Coronary artery (tissue), 2 donors: Measurements from ENCODE around the gene SLIT3.
"Not testable (repeated sequence)": the region's sequence is repeated elsewhere in the genome, so short reads cannot be mapped to it uniquely, and the experiment has no call there.

Source experiments
- DNase-seq: peaks from one replicate; pipeline ENCODE4 v3.0.0-alpha.2; 2017; ENCODE audit warnings: low spot score
- H3K27ac ChIP-seq, 2 donors: fragments of 200-600 bp; sonication (generic); one replicate each; pipeline ENCODE4 v1.5.1; 2016 to 2019
- H3K4me3 ChIP-seq: fragments of 200-600 bp; sonication (generic); 2 replicates; pipeline ENCODE4 v1.5.1; 2016; ENCODE audit warnings: mild to moderate bottlenecking, moderate library complexity
- TF ChIP-seq, protein P1 (sequence below): fragments of 200-600 bp; sonication (generic); IDR thresholded peaks from one replicate; pipeline ENCODE4 v1.5.1; 2019; ENCODE audit warnings: antibody characterized with exemption

SLIT3 gene

DNA sequence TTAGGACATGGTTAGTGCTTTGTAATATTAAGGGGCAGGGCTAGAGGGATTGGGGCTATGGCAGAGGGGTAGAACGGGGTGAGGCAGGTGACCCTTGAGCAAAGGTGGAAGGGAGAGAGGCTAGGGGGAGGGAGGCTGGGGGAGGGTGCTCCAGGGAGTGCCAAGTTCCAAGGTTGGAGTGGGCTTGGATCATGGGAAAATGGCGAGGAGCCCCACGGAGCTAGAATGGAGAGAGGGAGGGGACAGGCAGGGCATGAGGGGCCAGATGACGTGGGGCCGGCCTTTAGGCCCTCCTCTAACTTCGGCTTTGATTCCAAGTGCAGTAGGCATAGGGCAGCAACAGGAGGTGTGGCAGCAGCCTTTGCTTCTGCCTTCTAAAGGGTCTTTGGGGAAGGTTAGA lies 550.0 kb downstream of the SLIT3 start:
- DNase-seq, result peak; percentile 54
- Histone ChIP-seq H3K27ac (no peak overlapping the region), H3K4me3 (no peak overlapping the region)
- TF ChIP-seq, protein P1, sequence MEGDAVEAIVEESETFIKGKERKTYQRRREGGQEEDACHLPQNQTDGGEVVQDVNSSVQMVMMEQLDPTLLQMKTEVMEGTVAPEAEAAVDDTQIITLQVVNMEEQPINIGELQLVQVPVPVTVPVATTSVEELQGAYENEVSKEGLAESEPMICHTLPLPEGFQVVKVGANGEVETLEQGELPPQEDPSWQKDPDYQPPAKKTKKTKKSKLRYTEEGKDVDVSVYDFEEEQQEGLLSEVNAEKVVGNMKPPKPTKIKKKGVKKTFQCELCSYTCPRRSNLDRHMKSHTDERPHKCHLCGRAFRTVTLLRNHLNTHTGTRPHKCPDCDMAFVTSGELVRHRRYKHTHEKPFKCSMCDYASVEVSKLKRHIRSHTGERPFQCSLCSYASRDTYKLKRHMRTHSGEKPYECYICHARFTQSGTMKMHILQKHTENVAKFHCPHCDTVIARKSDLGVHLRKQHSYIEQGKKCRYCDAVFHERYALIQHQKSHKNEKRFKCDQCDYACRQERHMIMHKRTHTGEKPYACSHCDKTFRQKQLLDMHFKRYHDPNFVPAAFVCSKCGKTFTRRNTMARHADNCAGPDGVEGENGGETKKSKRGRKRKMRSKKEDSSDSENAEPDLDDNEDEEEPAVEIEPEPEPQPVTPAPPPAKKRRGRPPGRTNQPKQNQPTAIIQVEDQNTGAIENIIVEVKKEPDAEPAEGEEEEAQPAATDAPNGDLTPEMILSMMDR, result no peak

DNA sequence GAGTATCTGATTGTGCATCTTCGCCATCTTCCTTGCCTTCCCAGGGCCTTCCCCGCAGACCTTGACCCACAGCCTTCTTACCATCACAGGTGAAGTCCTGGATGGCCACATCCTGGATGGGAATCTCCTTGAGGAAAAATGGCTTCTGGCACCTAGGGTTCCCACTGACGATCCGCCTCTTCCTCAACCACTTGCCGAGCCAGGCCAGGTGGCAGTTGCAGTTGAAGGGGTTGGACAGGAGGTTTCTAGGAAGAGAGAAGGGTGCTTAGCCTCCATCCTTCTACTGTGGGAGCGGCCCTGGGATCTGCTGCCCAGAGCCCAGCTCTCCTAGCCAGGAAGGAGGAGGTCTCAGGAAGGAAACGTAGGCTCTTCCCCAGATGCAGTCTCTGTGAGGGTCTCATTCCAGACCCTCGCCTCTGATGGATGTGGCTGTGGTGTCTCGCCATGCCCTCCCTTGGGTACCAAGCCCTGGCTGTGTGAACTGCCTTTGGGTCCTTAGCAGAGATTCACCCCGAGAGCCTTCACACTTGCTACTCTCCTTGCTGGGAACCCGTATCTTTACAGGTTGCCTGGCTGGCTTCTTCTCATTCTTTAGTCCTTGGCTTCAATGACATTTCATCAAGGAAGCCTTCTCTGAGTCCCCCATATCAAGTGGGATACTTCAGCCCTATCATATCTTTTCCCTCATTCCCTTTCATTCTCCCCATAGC lies 551.4 kb downstream of the SLIT3 start:
- Histone ChIP-seq H3K4me3 (no peak overlapping the region), H3K27ac (no peak overlapping the region)
- peak; percentile 61 for DNase-seq
- TF ChIP-seq, protein P1, result no peak

DNA sequence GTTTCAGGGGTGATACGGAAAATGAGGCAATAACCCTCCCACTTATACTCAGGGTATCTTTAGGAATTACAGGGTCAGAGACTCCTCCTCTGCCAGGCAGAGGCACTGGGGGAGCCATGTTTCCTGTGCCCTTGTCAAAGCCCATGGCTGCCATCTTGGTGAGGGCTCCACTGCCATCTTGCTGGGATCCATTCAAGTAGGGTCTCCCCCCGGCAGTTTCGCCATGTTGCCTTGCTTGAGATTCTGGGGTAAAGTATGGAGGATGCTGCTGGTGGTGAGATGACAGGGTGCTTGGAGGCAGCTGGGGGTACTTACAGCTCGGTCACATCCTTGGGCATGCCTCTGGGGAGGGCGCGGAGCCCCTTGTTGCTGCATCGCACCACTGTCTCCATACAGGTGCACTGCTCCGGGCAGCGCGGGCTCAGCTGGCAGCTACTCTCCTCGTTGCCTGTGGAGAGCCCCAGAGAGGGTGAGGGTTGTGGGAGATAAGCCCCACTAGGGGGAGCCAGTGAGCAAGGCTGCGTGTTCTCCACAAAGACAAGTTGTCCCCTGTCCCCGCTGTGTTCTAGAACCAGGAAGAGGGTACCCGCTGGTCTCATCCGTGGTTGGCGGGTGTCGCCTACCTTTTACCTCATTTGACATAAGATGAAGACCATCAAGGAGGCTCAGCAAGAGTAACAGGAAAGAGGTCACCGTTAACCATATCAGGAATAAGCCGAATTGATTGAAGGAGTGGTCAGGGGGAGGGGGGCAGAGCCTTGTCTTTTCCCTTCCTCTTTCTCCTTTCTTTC lies 552.8 kb downstream of the SLIT3 start:
- H3K4me3 ChIP-seq, result no peak overlapping the region
- peak; percentile 74 for DNase-seq
- H3K27ac ChIP-seq, result no peak overlapping the region
- TF ChIP-seq, protein P1, result no peak

DNA sequence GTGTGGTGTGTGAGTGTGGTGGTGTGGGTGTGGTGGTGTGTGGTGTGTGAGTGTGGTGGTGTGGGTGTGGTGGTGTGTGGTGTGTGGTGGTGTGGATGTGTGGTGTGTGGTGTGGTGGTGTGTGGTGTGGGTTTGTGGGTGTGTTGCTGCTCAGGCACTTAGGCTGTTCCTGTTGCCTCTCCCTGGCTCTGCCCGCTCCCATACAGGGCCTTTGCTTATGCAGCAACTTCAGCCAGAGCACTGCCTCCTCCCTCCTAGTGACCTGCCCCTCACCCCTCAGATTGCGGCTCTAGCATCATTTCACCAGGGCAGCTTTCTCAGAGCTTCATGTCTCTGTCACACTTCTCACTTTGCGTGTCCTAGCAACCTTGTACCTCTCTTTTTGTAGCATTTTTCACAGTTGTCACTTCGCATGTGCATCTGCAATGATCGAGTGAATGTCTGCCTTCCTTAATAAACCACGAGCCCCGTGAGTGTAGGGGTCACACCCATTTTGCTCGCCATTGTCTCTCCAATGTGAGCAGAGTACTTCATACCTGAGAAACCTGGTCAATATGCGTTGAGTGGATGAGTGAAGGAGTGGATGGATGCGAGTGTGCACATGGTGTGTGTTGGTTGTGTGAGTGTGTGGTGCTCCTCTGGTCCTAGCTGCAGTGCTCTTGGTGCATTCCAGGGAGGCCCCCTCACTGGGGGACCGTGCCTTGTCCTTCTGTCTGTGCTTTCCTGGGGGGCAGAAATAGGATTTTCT lies 553.9 kb downstream of the SLIT3 start:
- DNase-seq, result peak; percentile 29
- H3K27ac ChIP-seq, result no peak overlapping the region
- H3K4me3 ChIP-seq, result no peak overlapping the region
- TF ChIP-seq, protein P1, result no peak

DNA sequence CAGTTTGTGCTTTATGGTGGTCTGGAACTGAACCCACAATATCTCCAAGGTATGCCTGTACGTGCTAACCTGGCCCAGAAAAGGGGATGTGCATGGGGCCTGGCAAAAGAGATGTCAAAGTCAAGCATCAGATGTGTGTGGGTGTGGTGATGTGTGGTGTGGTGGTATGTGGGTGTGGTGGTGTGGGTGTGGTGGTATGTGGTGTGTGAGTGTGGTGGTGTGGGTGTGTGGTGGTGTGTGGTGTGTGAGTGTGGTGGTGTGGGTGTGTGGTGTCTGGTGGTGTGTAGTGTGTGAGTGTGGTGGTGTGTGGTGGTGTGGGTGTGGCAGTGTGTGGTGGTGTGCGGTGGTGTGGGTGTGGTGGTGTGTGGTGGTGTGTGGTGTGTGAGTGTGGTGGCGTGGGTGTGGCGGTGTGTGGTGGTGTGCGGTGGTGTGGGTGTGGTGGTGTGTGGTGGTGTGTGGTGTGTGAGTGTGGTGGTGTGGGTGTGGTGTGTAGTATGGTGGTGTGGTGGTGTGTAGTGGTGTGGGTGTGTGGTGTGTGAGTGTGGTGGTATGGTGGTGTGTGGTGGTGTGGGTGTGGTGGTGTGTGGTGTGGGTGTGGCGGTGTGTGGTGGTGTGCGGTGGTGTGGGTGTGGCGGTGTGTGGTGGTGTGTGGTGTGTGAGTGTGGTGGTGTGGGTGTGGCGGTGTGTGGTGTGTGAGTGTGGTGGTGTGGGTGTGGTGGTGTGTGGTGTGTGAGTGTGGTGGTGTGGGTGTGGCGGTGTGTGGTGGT lies 554.6 kb downstream of the SLIT3 start:
- not testable (repeated sequence) for H3K27ac ChIP-seq, H3K4me3 ChIP-seq
- DNase-seq, result peak; percentile 29

DNA sequence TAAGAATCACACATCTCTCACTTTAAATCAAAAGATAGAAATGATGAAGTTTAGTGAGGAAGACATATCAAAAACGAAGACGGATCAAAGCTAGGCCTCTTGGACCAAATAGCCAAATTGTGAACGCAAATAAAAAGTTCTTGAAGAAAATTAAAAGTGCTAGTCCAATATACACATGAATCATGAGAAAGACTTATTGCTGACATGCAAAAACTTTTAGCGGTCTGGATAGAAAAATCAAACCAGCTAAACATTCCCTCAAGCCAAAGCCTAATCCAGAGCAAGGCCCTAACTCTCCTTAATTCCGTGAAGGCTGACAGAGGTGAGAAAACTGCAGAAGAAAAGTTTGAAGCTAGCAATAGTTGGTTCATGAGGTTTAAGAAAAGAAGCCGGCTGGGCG lies 557.3 kb downstream of the SLIT3 start:
- DNase-seq, result no peak
- Histone ChIP-seq H3K4me3 (no peak overlapping the region), H3K27ac (no peak overlapping the region)
- TF ChIP-seq, protein P1, result no peak

DNA sequence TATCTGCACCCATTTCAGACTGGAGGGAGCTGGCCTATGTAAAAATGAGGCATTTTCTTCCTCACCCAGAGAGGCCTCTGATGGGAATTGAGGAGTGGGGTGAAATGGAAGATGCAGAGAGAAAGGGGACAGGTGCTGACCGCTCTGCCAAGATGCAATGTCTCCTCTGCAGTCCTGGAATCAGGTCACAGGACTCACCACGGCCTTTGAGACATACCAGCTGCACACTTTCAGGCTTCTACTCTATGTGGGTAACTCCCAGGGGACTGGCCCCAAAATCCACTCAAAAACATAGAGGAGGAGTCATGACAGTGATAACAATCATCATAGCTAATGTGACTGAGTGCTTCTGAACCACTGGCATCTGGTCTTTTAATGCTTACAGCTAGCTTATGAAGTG lies 558.6 kb downstream of the SLIT3 start:
- H3K27ac ChIP-seq, H3K4me3 ChIP-seq: not testable (repeated sequence)
- peak; percentile 16 for DNase-seq
